C4-2B (cell line): Measurements from ENCODE around the gene PXDC1.

Source experiments
- H3K27ac ChIP-seq: fragments of 450-650 bp; 2 replicates; pipeline ENCODE4 v1.5.1; 2017
- CTCF ChIP-seq: fragments of 450-650 bp; conservative IDR thresholded peaks from 2 replicates; pipeline ENCODE4 v1.5.1; 2017; ENCODE audit warnings: mild to moderate bottlenecking
- ZFX ChIP-seq: fragments of 450-650 bp; IDR thresholded peaks from 2 replicates; pipeline ENCODE4 v1.6.1; 2017

Gene PXDC1

GRCh38 chr6:3795836-3796718 is 44.6 kb upstream of the PXDC1 start:
- no peak for TF ChIP-seq ZFX
- no peak overlapping the region for H3K27ac ChIP-seq

- no peak overlapping the region for H3K27ac ChIP-seq
- TF ChIP-seq CTCF (no peak), ZFX (no peak)
These were observed 42.6 kb upstream of the PXDC1 start for GRCh38 chr6:3794092-3794491.

- TF ChIP-seq ZFX (no peak), CTCF (no peak)
- H3K27ac ChIP-seq: no peak overlapping the region
These were observed 42.0 kb upstream of the PXDC1 start for GRCh38 chr6:3793545-3793944.

- no peak for TF ChIP-seq ZFX
- TF ChIP-seq CTCF: no peak
- H3K27ac ChIP-seq: no peak overlapping the region
These were observed 40.2 kb upstream of the PXDC1 start for GRCh38 chr6:3791526-3792203.

GRCh38 chr6:3789896-3790558 is 38.5 kb upstream of the PXDC1 start:
- no peak overlapping the region for H3K27ac ChIP-seq
- no peak for TF ChIP-seq CTCF
- no peak for TF ChIP-seq ZFX

- TF ChIP-seq ZFX (no peak), CTCF (no peak)
- H3K27ac ChIP-seq: no peak overlapping the region
These were observed 37.7 kb upstream of the PXDC1 start for GRCh38 chr6:3789018-3789895.

- no peak for TF ChIP-seq CTCF
- TF ChIP-seq ZFX: no peak
- no peak overlapping the region for H3K27ac ChIP-seq
These were observed 37.0 kb upstream of the PXDC1 start for GRCh38 chr6:3788408-3789017.
